Measurements from ENCODE around the gene C19orf73. TPM values are rescaled to one million over a fixed set of nuclear protein-coding genes. Genes with fewer than 3 reads are reported as not detected.
A peak's percentile ranks its signal among the peaks of the same experiment; 100 is the strongest.

Gene C19orf73
- total RNA-seq, 3 donors from 2014 or later (not counting 1 experiment from before 2014, with no cell fraction given): 2.3 to 2.7 (median 2.7) TPM

DNA sequence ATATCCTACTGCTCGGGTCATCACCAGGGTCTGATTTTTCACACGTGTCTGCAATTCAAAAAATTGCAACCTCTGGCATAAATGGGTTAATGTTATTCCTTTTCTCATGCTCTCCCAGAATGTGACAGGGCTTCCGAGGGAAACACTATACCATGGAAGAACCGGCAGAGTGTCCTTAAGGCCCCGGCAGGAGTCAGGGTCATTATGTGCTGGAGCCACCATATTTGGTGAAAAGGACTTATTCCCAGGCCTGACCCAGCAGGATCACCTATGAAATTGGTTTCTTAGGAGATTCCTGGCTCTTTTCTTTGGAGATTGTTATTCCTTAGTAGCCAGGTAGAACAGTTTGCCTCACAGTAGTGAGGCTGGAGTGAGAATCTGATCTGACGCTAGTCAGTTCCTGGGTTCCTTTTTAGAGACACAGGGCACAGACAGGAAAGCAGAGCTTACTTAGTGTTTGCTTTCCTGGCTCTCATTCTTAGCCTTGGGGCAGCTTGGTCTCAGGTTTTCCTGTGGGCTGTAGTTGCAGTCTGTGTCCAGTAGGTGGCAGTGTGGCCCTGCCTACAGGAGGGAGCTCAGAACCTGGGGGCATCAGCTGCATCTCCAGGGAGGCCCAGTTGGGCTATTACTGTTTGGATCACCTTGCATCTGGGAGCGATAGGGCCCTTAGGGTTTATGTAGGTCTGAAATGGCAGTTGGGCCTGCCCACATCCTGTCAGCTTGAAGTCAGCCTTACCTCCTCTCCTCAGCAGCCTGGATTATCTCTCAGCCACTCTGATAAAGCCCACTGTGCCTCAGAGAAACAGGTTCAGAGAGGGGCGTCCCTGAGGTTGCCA is 21.3 kb downstream of the C19orf73 start:
- H3K4me3 Mint-ChIP-seq: no peak overlapping the region
- Histone ChIP-seq H3K9me3 (ENCODE audit: control insufficient read depth, insufficient read depth, low read length) (no peaks in the 10 kb centered on the region), H3K27ac (ENCODE audit: low read length) (no peak overlapping the region), H3K36me3 (ENCODE audit: control insufficient read depth, insufficient read depth, low read length) (peaks cover 55% of the 10 kb centered on the region), H3K27me3 (ENCODE audit: control insufficient read depth, insufficient read depth, low read length) (no peaks in the 10 kb centered on the region), H3K4me1 (ENCODE audit: control insufficient read depth, insufficient read depth, low read length) (no peaks in the 10 kb centered on the region), H3K4me3 (ENCODE audit: low read length) (no peak overlapping the region)
- TF ChIP-seq, protein P1, sequence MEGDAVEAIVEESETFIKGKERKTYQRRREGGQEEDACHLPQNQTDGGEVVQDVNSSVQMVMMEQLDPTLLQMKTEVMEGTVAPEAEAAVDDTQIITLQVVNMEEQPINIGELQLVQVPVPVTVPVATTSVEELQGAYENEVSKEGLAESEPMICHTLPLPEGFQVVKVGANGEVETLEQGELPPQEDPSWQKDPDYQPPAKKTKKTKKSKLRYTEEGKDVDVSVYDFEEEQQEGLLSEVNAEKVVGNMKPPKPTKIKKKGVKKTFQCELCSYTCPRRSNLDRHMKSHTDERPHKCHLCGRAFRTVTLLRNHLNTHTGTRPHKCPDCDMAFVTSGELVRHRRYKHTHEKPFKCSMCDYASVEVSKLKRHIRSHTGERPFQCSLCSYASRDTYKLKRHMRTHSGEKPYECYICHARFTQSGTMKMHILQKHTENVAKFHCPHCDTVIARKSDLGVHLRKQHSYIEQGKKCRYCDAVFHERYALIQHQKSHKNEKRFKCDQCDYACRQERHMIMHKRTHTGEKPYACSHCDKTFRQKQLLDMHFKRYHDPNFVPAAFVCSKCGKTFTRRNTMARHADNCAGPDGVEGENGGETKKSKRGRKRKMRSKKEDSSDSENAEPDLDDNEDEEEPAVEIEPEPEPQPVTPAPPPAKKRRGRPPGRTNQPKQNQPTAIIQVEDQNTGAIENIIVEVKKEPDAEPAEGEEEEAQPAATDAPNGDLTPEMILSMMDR (IDR thresholded peaks at IDR 0.05): peak; percentile 96
- peaks cover 0 to 16% of the 10 kb centered on the region in 2 donors for H3K4me1 Mint-ChIP-seq
- no peaks in the 10 kb centered on the region for H3K36me3 Mint-ChIP-seq
- peak; percentile 67 to 88 for DNase-seq
- ATAC-seq: peak; percentile 94 to 98 (median 95)
- WGBS (ENCODE audit: insufficient coverage): 71% methylated on average over 8 of the region's 8 CpGs
- no peak overlapping the region for H3K27ac Mint-ChIP-seq
- H3K27me3 Mint-ChIP-seq (ENCODE audit: low read depth in 2 of 2): no peaks in the 10 kb centered on the region
- intact Hi-C loops (cut with micrococcal nuclease): loop anchor here (1.0 to 2.0 kb wide), 3 partner anchors 48 to 111 kb away; no protein-coding TSS in a partner anchor
- H3K9me3 Mint-ChIP-seq: no peaks in the 10 kb centered on the region

DNA sequence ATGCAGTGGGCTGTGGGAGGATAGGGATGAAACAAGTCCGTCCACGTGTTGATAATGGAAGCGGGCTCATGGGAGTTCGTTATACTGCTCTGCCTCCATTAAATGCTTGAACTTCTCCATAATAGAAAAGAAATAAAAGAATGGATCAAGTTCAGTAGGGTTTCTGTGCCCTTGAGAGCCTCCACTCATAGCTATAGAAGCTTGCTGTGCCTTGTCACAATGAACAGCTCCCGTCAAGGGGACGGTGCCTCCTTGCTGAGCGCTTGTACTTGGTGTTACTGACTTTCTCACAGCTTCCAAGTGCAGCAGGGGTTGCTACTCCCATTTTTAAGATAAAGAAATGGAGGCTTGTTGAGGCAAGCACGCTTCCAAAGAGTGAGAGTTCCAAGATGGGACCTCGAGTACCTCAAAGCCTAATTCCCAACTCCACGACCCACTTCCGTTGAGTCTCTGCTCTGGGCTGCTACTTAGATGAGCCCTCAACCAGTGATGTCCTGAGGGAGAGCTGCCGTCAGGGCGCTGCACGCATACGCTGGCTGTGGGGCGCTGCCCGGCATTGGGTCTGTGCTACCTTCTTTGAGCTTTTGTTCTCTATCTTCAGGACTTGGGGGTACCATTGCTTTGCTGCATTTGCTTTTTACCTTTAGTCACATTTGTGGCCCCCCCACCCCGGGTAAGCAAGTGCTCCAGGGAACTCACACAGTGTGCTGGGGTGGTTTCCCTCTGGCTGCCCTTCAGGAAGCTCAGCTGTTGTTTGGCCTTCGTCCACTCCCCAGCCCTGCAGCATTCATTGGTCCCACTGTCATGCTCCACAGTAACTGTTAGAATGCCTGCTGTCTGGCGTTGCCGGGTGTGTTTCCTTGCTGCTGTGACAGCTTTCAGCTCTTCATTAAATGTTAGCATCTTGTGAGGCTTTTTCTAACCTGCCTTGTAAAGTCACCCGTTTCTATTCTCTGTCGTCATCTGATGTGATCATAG is 24.1 kb downstream of the C19orf73 start:
- Mint-ChIP-seq H3K27me3 (ENCODE audit: low read depth in 2 of 2) (no peaks in the 10 kb centered on the region), H3K36me3 (no peaks in the 10 kb centered on the region), H3K4me1 (peaks cover 0 to 22% of the 10 kb centered on the region in 2 donors), H3K9me3 (no peaks in the 10 kb centered on the region), H3K27ac (no peak overlapping the region), H3K4me3 (no peak overlapping the region)
- H3K4me1 ChIP-seq (ENCODE audit: control insufficient read depth, insufficient read depth, low read length): no peaks in the 10 kb centered on the region
- TF ChIP-seq, protein P1 (IDR thresholded peaks at IDR 0.05): no peak
- no peak for DNase-seq
- intact Hi-C loops (cut with micrococcal nuclease): no loop called here
- H3K27me3 ChIP-seq (ENCODE audit: control insufficient read depth, insufficient read depth, low read length): no peaks in the 10 kb centered on the region
- ATAC-seq: no peak
- H3K27ac ChIP-seq (ENCODE audit: low read length): no peak overlapping the region
- H3K9me3 ChIP-seq (ENCODE audit: control insufficient read depth, insufficient read depth, low read length): no peaks in the 10 kb centered on the region
- 90% methylated on average over 20 of the region's 23 CpGs for WGBS (ENCODE audit: insufficient coverage)
- no peak overlapping the region for H3K4me3 ChIP-seq (ENCODE audit: low read length)
- H3K36me3 ChIP-seq (ENCODE audit: control insufficient read depth, insufficient read depth, low read length): peaks cover 60% of the 10 kb centered on the region

DNA sequence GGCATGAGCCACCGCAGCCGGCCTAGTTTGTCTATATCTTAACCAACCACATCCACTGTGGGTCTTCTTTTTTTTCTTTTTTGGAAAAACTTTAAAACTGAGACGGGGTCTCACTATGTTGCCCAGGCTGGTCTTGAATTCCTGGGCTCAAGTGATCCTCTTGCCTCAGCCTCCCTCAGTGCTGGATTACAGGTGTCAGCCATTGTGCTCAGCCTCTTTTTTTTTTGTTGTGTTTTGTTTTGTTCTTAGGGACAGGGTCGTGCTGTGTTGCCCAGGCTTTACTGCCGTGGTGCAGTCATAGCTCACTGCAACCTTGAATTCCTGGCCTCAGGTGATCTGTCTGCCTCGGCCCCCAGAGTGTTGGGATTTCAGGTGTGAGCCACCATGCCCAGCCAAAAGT is 26.3 kb downstream of the C19orf73 start:
- Mint-ChIP-seq H3K36me3 (no peaks in the 10 kb centered on the region), H3K27me3 (ENCODE audit: low read depth in 2 of 2) (no peaks in the 10 kb centered on the region), H3K9me3 (no peaks in the 10 kb centered on the region), H3K27ac (no peak overlapping the region), H3K4me3 (no peak overlapping the region), H3K4me1 (peaks cover under 1 to 26% of the 10 kb centered on the region in 2 donors)
- no peak overlapping the region for H3K4me3 ChIP-seq (ENCODE audit: low read length)
- intact Hi-C loops (cut with micrococcal nuclease): no loop called here
- TF ChIP-seq, protein P1 (IDR thresholded peaks at IDR 0.05): no peak
- H3K27ac ChIP-seq (ENCODE audit: low read length): no peak overlapping the region
- no peak for DNase-seq
- no peaks in the 10 kb centered on the region for H3K9me3 ChIP-seq (ENCODE audit: control insufficient read depth, insufficient read depth, low read length)
- no peaks in the 10 kb centered on the region for H3K4me1 ChIP-seq (ENCODE audit: control insufficient read depth, insufficient read depth, low read length)
- 95% methylated on average over 6 of the region's 6 CpGs for WGBS (ENCODE audit: insufficient coverage)
- no peaks in the 10 kb centered on the region for H3K27me3 ChIP-seq (ENCODE audit: control insufficient read depth, insufficient read depth, low read length)
- H3K36me3 ChIP-seq (ENCODE audit: control insufficient read depth, insufficient read depth, low read length): peaks cover 48% of the 10 kb centered on the region
- ATAC-seq: no peak

All from natural killer cell (primary cell).